WERI-Rb-1 (cell line): ENCODE measurements around the gene AKT2.
"Not testable (repeated sequence)": the region's sequence is repeated elsewhere in the genome, so short reads cannot be mapped to it uniquely, and the experiment has no call there.

Source experiments
- DNase-seq: peaks from one replicate; pipeline ENCODE4 v3.0.0-alpha.2; 2020
- H3K27ac ChIP-seq: fragments of 250-450 bp; sonication (Bioruptor Pico); 2 replicates; pipeline ENCODE4 v1.5.1; 2020; ENCODE audit warnings: mild to moderate bottlenecking, moderate library complexity
- H3K27me3 ChIP-seq: fragments of 250-450 bp; sonication (Bioruptor Pico); 2 replicates; pipeline ENCODE4 v1.5.1; 2021; ENCODE audit warnings: mild to moderate bottlenecking, low read depth, moderate library complexity; ENCODE audit not compliant: insufficient read depth, severe bottlenecking
- H3K36me3 ChIP-seq: fragments of 250-450 bp; sonication (Bioruptor Pico); 2 replicates; pipeline ENCODE4 v1.5.1; 2020; ENCODE audit warnings: mild to moderate bottlenecking, moderate library complexity
- H3K4me3 ChIP-seq: 2 replicates; pipeline ENCODE4 v1.5.1; 2011; ENCODE audit warnings: low read depth, mild to moderate bottlenecking, control low read depth, low read length
- H3K9me3 ChIP-seq: fragments of 250-450 bp; sonication (Bioruptor Pico); 2 replicates; pipeline ENCODE4 v1.5.1; 2021; ENCODE audit warnings: mild to moderate bottlenecking, moderate library complexity; ENCODE audit not compliant: severe bottlenecking
- TF ChIP-seq, protein P1 (sequence below): IDR thresholded peaks from 2 replicates; pipeline ENCODE4 v1.5.1; 2011; ENCODE audit warnings: low read depth, mild to moderate bottlenecking, control low read depth, inconsistent platforms, low read length

Gene AKT2

DNA sequence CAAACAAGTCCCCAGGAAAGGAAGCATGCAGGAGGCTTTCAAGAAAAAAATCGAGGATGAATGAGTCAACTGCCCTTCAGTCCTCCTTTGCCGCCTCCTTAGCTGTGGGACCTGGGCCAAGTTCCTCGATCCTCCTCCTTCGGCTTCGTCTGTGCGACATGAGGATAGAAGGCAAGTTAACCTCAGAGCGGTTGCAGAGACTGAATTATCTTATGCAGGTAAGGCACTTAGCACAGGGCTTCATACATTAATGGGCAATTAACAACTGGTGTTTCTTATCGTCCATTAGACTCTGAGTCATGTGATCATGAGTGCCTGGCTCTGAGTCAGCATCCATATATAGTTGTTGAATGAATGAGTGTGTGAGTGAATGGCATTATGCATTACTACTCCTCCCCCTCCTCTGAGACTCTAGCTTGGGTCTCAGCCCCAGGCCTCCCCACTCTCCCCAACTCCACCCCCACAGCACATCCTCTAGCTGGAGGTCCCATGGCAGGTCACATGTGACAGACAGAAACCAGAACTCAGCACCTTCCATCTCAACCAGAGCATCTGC lies 65.3 kb downstream of the AKT2 start:
- TF ChIP-seq, protein P1, sequence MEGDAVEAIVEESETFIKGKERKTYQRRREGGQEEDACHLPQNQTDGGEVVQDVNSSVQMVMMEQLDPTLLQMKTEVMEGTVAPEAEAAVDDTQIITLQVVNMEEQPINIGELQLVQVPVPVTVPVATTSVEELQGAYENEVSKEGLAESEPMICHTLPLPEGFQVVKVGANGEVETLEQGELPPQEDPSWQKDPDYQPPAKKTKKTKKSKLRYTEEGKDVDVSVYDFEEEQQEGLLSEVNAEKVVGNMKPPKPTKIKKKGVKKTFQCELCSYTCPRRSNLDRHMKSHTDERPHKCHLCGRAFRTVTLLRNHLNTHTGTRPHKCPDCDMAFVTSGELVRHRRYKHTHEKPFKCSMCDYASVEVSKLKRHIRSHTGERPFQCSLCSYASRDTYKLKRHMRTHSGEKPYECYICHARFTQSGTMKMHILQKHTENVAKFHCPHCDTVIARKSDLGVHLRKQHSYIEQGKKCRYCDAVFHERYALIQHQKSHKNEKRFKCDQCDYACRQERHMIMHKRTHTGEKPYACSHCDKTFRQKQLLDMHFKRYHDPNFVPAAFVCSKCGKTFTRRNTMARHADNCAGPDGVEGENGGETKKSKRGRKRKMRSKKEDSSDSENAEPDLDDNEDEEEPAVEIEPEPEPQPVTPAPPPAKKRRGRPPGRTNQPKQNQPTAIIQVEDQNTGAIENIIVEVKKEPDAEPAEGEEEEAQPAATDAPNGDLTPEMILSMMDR: no peak
- DNase-seq: no peak
- H3K27me3 ChIP-seq: peaks cover 53% of the 10 kb centered on the region
- H3K36me3 ChIP-seq: no peaks in the 10 kb centered on the region
- peaks cover 5% of the 10 kb centered on the region for H3K9me3 ChIP-seq
- no peak overlapping the region for H3K27ac ChIP-seq
- H3K4me3 ChIP-seq: no peak overlapping the region

DNA sequence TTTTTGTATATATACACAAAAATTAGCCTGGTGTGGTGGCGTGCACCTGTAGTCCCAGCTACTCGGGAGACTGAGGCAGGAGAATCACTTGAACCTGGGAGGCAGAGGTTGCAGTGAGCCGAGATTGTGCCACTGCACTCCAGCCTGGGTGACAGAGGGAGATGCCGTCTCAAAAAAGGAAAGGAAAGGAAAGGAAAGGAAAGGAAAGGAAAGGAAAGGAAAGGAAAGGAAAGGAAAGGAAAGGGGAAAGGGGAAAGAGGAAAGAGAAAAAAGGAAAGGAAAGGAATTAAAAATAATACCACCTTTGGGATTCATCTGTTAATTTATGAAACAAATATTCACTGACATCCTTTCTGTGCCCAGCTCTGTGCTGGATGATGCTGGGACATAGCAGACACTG lies 66.1 kb downstream of the AKT2 start:
- DNase-seq: not testable (repeated sequence)

DNA sequence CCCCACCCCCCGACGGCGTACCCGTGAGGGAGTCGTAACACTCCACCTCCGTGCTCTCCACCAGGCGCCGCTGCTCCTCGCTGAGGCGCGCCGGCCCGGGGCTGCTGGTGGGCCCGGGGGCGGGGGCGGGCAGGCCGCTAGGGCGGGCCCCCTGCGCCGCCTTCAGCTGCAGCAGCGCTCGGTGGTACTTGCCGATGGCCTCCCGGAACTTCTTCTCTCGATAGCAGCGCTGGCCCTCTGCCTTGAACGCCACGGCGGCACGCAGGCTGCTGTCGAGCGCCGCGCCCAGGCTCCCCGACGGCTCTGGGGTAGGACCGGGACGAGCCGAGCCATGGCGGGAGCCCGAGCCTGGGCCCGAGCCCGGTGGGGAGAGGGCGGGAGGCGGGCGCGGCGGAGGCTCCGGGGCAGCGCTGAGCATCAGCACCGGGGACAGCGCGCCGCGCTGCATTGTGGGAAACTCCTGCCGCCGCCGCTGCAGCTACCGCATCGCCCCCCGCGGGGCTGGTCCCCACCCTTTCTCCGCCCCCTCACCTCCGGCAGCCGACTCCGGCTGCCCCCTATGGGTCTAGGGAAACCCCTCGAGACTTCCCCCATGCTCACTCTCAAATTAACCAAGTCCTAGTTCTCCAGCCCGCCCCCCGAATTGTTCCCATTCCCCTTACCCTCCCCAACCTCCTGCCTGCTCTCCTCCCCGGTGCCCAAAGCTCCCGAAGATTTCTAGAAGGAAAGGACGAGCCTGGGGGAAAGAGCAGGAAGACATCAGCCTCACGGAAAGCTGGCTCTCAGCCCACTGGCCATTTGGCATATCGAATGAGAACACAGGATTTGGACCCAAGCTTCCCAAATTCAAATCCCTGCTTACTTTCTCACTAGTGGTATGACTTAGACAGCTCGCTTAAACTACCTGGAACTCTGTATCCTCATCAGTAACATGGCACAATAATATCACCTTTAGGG lies 66.9 kb downstream of the AKT2 start, which contains the start of gene TTC9B:
TSS of gene TTC9B (minus strand) at position 451 of the 957 bp plus-strand sequence. CDS start at position 448, 3 bp downstream.
- Histone ChIP-seq H3K9me3 (peaks cover 5% of the 10 kb centered on the region), H3K27ac (no peak within 1 kb of the TSS), H3K4me3 (no peak within 1 kb of the TSS; the same call in 1 of the 2 replicates), H3K27me3 (peaks cover 53% of the 10 kb centered on the region), H3K36me3 (no peaks in the 10 kb centered on the region)
- TF ChIP-seq, protein P1: no peak
- DNase-seq: peak; percentile 25

More for the DNA sequence above, 66.1 kb downstream of the AKT2 start:
- H3K27ac ChIP-seq, H3K9me3 ChIP-seq, H3K36me3 ChIP-seq, H3K4me3 ChIP-seq: not testable (repeated sequence)
- peaks cover 53% of the 10 kb centered on the region for H3K27me3 ChIP-seq

DNA sequence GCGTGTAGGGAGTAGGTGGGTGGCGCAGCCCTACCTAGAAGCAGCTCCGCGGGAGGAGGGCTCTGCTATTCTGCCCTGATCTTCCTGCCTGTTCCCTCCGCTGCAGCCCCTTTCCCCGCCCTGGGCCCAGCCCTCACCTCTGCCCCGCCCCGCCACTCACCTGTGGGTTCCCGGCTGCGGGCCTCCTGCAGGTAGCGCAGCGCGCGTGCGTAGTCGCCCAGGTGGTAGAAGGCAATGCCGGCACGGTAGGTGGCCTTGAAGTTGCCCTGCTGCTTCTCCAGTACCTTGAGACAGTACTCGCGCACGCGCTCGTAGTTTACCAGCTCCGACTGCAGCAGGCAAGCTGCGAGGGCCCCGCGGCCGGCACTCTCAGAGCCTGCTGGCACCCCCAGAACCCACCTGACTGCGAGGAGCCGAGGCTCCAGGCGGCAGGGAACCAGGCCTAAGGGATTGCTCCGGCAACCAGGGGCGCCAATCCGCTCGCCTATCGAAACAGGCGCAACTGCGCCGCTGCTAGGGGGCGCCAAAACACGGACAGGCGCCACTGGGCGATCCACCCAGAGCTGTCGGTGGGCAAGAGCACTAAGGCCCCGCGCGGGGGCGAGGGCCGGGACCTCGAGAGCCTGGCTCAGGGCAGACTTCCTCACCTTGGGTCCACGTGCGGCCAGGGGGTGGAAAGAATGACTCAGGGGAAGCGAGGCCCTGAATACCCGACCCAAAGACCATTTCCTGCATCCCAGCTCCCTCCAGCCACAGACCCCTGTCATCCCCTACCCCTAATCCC lies 67.9 kb downstream of the AKT2 start:
- Histone ChIP-seq H3K4me3 (no peak overlapping the region; the same call in 1 of the 2 replicates), H3K9me3 (peaks cover 2% of the 10 kb centered on the region), H3K27ac (no peak overlapping the region), H3K36me3 (no peaks in the 10 kb centered on the region), H3K27me3 (peaks cover 53% of the 10 kb centered on the region)
- peak; percentile 58 for DNase-seq
- TF ChIP-seq, protein P1: peak; percentile 83

DNA sequence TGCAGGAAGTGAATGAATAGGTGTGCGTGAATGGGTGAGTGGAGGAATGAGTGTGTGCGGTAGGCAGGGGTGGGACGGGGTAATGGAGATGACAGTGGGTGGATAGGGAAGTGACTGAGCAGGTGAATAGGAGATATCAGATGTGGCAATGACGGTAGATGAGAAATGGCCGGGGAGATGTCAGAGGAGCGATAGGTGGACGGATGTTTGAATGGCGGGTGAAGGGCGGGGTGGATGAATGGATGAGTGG lies 68.4 kb downstream of the AKT2 start:
- no peak for DNase-seq
- peaks cover 53% of the 10 kb centered on the region for H3K27me3 ChIP-seq
- H3K9me3 ChIP-seq: no peaks in the 10 kb centered on the region
- TF ChIP-seq, protein P1: no peak
- no peak overlapping the region for H3K4me3 ChIP-seq
- H3K36me3 ChIP-seq: no peaks in the 10 kb centered on the region
- no peak overlapping the region for H3K27ac ChIP-seq
